ENCODE results near the gene DHRS13. TPM values are rescaled to one million over a fixed set of nuclear protein-coding genes. Genes with fewer than 3 reads are reported as not detected.

The DHRS13 gene
- total and polyA plus RNA-seq, 4 donors = 5.0 to 91.6 (median 11.0) TPM

- Histone ChIP-seq H3K4me3 (ENCODE audit: low read depth in 1 of 3, low read length in 3 of 3) (no peak overlapping the region), H3K4me1 (ENCODE audit: control insufficient read depth in 4 of 4, insufficient read depth in 4 of 4, low read length in 3 of 4) (peaks cover 20 to 51% (median 44%) of the 10 kb centered on the region in 4 donors), H3K27me3 (ENCODE audit: control insufficient read depth in 4 of 4, insufficient read depth in 4 of 4, low read length in 3 of 4) (no peaks in the 10 kb centered on the region), H3K27ac (ENCODE audit: low read depth in 1 of 2, low read length in 2 of 2) (peak overlapping the region in 1 of 2 donors; percentile 52), H3K36me3 (ENCODE audit: control insufficient read depth in 4 of 4, insufficient read depth in 3 of 4, low read depth in 1 of 4, low read length in 3 of 4) (peaks cover 0 to 7% (median 2%) of the 10 kb centered on the region in 4 donors), H3K9ac (ENCODE audit: low read depth in 1 of 2, low read length in 2 of 2) (no peak overlapping the region), H3K9me3 (ENCODE audit: control insufficient read depth in 4 of 4, low read length in 3 of 4) (no peaks in the 10 kb centered on the region)
- whole genome bisulfite sequencing = 70% methylated on average over 1 of the region's 1 CpG
- DNase-seq (ENCODE audit: low spot score) = no peak
- TF ChIP-seq YY1 (IDR thresholded peaks at IDR 0.05) = no peak
- no peak for TF ChIP-seq RXRA (IDR thresholded peaks at IDR 0.05)
- TF ChIP-seq NR2F2 (IDR thresholded peaks at IDR 0.05) = no peak
- TF ChIP-seq GABPA (IDR thresholded peaks at IDR 0.05 in 1 of 2, conservative IDR thresholded peaks at IDR 0.05 in 1 of 2) = no peak
- no peak for TF ChIP-seq ZBTB33 (IDR thresholded peaks at IDR 0.05)
- TF ChIP-seq TAF1 (conservative IDR thresholded peaks at IDR 0.05) = no peak
- TF ChIP-seq RAD21 (IDR thresholded peaks at IDR 0.05) = no peak
- TF ChIP-seq ATF3 (IDR thresholded peaks at IDR 0.05) = no peak
These were observed 38.4 kb upstream of the DHRS13 start for GRCh38 chr17:28941251-28941650.

DNA sequence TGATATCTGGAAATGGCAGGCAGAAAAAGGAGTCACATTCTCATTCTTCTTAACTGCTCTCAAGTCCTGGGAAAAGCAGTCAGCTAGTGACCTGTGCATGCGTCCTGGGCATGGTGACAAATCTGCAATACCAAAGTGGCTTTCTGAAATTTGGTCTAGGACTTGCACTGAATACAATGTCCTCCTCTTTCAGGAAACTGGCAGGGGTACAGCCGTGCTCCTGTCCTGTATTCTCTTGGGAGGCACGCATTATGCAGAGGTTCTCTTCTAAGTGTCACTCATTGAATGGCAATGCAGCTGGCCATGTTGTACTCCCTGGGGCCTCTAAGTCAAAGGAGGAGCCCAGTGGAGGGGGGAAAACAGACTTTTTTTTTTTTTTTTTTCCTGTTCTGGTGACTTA lies 37.8 kb upstream of the DHRS13 start:
- TF ChIP-seq RXRA (IDR thresholded peaks at IDR 0.05) = peak in 1 of 2 donors; percentile 43
- TF ChIP-seq SP1 (IDR thresholded peaks at IDR 0.05) = peak; percentile 20
- TF ChIP-seq MAX (IDR thresholded peaks at IDR 0.05) = peak; percentile 50
- TF ChIP-seq GABPA (IDR thresholded peaks at IDR 0.05 in 1 of 2, conservative IDR thresholded peaks at IDR 0.05 in 1 of 2) = no peak
- peak; percentile 49 to 67 for TF ChIP-seq HNF4A (conservative IDR thresholded peaks at IDR 0.05)
- no peaks in the 10 kb centered on the region for H3K27me3 ChIP-seq (ENCODE audit: control insufficient read depth in 4 of 4, insufficient read depth in 4 of 4, low read length in 3 of 4)
- peaks cover 0 to 7% (median 2%) of the 10 kb centered on the region in 4 donors for H3K36me3 ChIP-seq (ENCODE audit: control insufficient read depth in 4 of 4, insufficient read depth in 3 of 4, low read depth in 1 of 4, low read length in 3 of 4)
- no peak for DNase-seq (ENCODE audit: low spot score)
- H3K4me1 ChIP-seq (ENCODE audit: control insufficient read depth in 4 of 4, insufficient read depth in 4 of 4, low read length in 3 of 4) = peaks cover 20 to 57% (median 49%) of the 10 kb centered on the region in 4 donors
- no peaks in the 10 kb centered on the region for H3K9me3 ChIP-seq (ENCODE audit: control insufficient read depth in 4 of 4, low read length in 3 of 4)
- WGBS = 33% methylated on average over 3 of the region's 3 CpGs
- no peak overlapping the region for H3K9ac ChIP-seq (ENCODE audit: low read depth in 1 of 2, low read length in 2 of 2)
- no peak overlapping the region for H3K4me3 ChIP-seq (ENCODE audit: low read depth in 1 of 3, low read length in 3 of 3)
- peak overlapping the region; percentile 19 to 52 for H3K27ac ChIP-seq (ENCODE audit: low read depth in 1 of 2, low read length in 2 of 2)

GRCh38 chr17:28940142-28940541 lies 37.3 kb upstream of the DHRS13 start:
- Histone ChIP-seq H3K9me3 (ENCODE audit: control insufficient read depth in 4 of 4, low read length in 3 of 4) (no peaks in the 10 kb centered on the region), H3K4me1 (ENCODE audit: control insufficient read depth in 4 of 4, insufficient read depth in 4 of 4, low read length in 3 of 4) (peaks cover 20 to 57% (median 50%) of the 10 kb centered on the region in 4 donors), H3K36me3 (ENCODE audit: control insufficient read depth in 4 of 4, insufficient read depth in 3 of 4, low read depth in 1 of 4, low read length in 3 of 4) (peaks cover 0 to 7% (median 2%) of the 10 kb centered on the region in 4 donors), H3K27me3 (ENCODE audit: control insufficient read depth in 4 of 4, insufficient read depth in 4 of 4, low read length in 3 of 4) (no peaks in the 10 kb centered on the region), H3K9ac (ENCODE audit: low read depth in 1 of 2, low read length in 2 of 2) (no peak overlapping the region), H3K4me3 (ENCODE audit: low read depth in 1 of 3, low read length in 3 of 3) (no peak overlapping the region), H3K27ac (ENCODE audit: low read depth in 1 of 2, low read length in 2 of 2) (peak overlapping the region; percentile 19 to 52)
- no peak for DNase-seq (ENCODE audit: low spot score)
- WGBS = 59% methylated on average over 3 of the region's 3 CpGs
- TF ChIP-seq ATF3 (IDR thresholded peaks at IDR 0.05) (no peak), YY1 (IDR thresholded peaks at IDR 0.05) (no peak), HNF4A (conservative IDR thresholded peaks at IDR 0.05) (no peak), NR2F2 (IDR thresholded peaks at IDR 0.05) (no peak), FOXA1 (IDR thresholded peaks at IDR 0.05) (no peak), MAX (IDR thresholded peaks at IDR 0.05) (no peak), RXRA (IDR thresholded peaks at IDR 0.05) (no peak), HNF4G (IDR thresholded peaks at IDR 0.05) (no peak)
- TF ChIP-seq, protein P1, sequence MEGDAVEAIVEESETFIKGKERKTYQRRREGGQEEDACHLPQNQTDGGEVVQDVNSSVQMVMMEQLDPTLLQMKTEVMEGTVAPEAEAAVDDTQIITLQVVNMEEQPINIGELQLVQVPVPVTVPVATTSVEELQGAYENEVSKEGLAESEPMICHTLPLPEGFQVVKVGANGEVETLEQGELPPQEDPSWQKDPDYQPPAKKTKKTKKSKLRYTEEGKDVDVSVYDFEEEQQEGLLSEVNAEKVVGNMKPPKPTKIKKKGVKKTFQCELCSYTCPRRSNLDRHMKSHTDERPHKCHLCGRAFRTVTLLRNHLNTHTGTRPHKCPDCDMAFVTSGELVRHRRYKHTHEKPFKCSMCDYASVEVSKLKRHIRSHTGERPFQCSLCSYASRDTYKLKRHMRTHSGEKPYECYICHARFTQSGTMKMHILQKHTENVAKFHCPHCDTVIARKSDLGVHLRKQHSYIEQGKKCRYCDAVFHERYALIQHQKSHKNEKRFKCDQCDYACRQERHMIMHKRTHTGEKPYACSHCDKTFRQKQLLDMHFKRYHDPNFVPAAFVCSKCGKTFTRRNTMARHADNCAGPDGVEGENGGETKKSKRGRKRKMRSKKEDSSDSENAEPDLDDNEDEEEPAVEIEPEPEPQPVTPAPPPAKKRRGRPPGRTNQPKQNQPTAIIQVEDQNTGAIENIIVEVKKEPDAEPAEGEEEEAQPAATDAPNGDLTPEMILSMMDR (IDR thresholded peaks at IDR 0.05; ENCODE audit: low read depth, low read length, missing input control) = no peak
- TF ChIP-seq, protein P2, sequence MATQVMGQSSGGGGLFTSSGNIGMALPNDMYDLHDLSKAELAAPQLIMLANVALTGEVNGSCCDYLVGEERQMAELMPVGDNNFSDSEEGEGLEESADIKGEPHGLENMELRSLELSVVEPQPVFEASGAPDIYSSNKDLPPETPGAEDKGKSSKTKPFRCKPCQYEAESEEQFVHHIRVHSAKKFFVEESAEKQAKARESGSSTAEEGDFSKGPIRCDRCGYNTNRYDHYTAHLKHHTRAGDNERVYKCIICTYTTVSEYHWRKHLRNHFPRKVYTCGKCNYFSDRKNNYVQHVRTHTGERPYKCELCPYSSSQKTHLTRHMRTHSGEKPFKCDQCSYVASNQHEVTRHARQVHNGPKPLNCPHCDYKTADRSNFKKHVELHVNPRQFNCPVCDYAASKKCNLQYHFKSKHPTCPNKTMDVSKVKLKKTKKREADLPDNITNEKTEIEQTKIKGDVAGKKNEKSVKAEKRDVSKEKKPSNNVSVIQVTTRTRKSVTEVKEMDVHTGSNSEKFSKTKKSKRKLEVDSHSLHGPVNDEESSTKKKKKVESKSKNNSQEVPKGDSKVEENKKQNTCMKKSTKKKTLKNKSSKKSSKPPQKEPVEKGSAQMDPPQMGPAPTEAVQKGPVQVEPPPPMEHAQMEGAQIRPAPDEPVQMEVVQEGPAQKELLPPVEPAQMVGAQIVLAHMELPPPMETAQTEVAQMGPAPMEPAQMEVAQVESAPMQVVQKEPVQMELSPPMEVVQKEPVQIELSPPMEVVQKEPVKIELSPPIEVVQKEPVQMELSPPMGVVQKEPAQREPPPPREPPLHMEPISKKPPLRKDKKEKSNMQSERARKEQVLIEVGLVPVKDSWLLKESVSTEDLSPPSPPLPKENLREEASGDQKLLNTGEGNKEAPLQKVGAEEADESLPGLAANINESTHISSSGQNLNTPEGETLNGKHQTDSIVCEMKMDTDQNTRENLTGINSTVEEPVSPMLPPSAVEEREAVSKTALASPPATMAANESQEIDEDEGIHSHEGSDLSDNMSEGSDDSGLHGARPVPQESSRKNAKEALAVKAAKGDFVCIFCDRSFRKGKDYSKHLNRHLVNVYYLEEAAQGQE (IDR thresholded peaks at IDR 0.05) = no peak
